BJ (cell line): ENCODE data around the gene WFDC2. TPM values are rescaled to one million over a fixed set of nuclear protein-coding genes. Genes with fewer than 3 reads are reported as not detected.
"Not testable (repeated sequence)": the region's sequence is repeated elsewhere in the genome, so short reads cannot be mapped to it uniquely, and the experiment has no call there.

Experiments used
- CTCF ChIA-PET: fragments of 350-600 bp; formaldehyde crosslinking; extraction: SDS; loops from one replicate; lab custom pipeline; 2021; ENCODE audit warnings: antibody characterized with exemption, inconsistent platforms; lab: Yijun Ruan, JAX
- POLR2A ChIA-PET: fragments of 300-600 bp; sonication (Branson Sonifier 250); formaldehyde crosslinking; extraction: SDS; loops from one replicate; lab custom pipeline; 2021; ENCODE audit warnings: antibody characterized with exemption; lab: Charles Lee
- DNase-seq: peaks from one replicate; pipeline ENCODE4 v3.0.0-alpha.2; 2011; ENCODE audit warnings: low read depth
- H3K27me3 ChIP-seq: 2 replicates; pipeline ENCODE4 v1.6.0; 2011; ENCODE audit warnings: low read length; ENCODE audit not compliant: control insufficient read depth, insufficient read depth
- H3K36me3 ChIP-seq: 2 replicates; pipeline ENCODE4 v1.5.1; 2011; ENCODE audit warnings: low read length; ENCODE audit not compliant: control insufficient read depth, insufficient read depth
- H3K4me3 ChIP-seq: 2 replicates; pipeline ENCODE4 v1.5.1; 2011; ENCODE audit warnings: low read depth, mild to moderate bottlenecking, control low read depth, low read length
- polyA plus RNA-seq: library from polyadenylated mRNA; depleted of rRNA; stranded (reverse); fragments of >200 nt; gene quantifications from 2 replicates; pipeline ENCODE4 v1.2.3, GENCODE V29; 2011
- TF ChIP-seq, protein P1 (sequence below): IDR thresholded peaks from 2 replicates; pipeline ENCODE4 v1.5.1; 2011; ENCODE audit warnings: low read depth, mild to moderate bottlenecking, control low read depth, inconsistent platforms, low read length, moderate library complexity; ENCODE audit not compliant: insufficient read depth

Gene WFDC2
- polyA plus RNA-seq, 1 experiment = not detected

- DNase-seq = no peak
- POLR2A ChIA-PET = no interaction called here
- peak overlapping the region; percentile 20 for H3K4me3 ChIP-seq
- TF ChIP-seq, protein P1, sequence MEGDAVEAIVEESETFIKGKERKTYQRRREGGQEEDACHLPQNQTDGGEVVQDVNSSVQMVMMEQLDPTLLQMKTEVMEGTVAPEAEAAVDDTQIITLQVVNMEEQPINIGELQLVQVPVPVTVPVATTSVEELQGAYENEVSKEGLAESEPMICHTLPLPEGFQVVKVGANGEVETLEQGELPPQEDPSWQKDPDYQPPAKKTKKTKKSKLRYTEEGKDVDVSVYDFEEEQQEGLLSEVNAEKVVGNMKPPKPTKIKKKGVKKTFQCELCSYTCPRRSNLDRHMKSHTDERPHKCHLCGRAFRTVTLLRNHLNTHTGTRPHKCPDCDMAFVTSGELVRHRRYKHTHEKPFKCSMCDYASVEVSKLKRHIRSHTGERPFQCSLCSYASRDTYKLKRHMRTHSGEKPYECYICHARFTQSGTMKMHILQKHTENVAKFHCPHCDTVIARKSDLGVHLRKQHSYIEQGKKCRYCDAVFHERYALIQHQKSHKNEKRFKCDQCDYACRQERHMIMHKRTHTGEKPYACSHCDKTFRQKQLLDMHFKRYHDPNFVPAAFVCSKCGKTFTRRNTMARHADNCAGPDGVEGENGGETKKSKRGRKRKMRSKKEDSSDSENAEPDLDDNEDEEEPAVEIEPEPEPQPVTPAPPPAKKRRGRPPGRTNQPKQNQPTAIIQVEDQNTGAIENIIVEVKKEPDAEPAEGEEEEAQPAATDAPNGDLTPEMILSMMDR = no peak
- H3K27me3 ChIP-seq = peaks cover 29% of the 10 kb centered on the region
- CTCF ChIA-PET = interaction anchor here (0.7 to 0.9 kb wide), 3 partner anchors 11 to 148 kb away, joined by 3 to 4 read pairs (median 3); no protein-coding TSS in a partner anchor
- H3K36me3 ChIP-seq = no peaks in the 10 kb centered on the region
These were observed 844 bp downstream of the WFDC2 start for GRCh38 chr20:45470262-45470931.

DNA sequence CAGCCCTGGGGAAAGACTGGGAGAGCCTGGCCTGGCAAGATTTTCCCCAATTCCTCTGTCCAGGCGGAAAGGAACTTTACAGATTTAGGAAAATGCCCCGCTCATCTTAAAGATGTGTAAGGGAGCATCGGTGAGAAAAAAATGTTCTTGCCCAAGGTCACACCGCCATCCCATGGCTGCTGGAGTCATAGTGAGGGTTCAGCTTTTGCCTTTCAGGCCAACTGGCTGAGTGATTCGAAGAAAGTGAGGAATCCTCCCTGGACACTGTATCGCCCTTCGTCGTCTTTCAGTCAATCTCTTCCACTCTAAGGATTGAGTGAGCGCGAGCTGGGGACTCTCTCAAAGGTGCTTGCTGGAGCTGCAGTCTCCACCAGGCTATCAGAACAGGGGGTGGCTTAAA, 1.4 kb downstream of the WFDC2 start:
- CTCF ChIA-PET = interaction anchor here (0.9 kb wide), 2 partner anchors 11 to 155 kb away, joined by 3 read pairs; no protein-coding TSS in a partner anchor
- POLR2A ChIA-PET = no interaction called here
- DNase-seq = no peak
- peaks cover 29% of the 10 kb centered on the region for H3K27me3 ChIP-seq
- TF ChIP-seq, protein P1 = 0 out of 2 replicates have a peak, but pooled peaks have one; percentile 2
- H3K36me3 ChIP-seq = no peaks in the 10 kb centered on the region
- H3K4me3 ChIP-seq = peak overlapping the region; percentile 20

DNA sequence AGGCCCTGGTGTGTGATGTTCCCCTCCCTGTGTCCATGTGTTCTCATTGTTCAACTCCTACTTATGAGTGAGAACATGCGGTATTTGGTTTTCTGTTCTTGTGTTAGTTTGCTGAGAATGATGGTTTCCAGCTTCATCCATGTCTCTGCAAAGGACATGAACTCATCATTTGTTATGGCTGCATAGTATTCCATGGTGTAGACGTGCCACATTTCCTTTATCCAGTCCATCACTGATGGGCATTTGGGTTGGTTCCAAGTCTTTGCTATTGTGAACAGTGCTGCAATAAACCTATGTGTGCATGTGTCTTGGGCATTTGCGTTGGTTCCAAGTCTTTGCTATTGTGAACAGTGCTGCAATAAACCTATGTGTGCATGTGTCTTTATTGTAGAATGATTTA, 2.7 kb downstream of the WFDC2 start:
- POLR2A ChIA-PET, CTCF ChIA-PET, H3K4me3 ChIP-seq, DNase-seq, H3K36me3 ChIP-seq: not testable (repeated sequence)
- peaks cover 26% of the 10 kb centered on the region for H3K27me3 ChIP-seq

GRCh38 chr20:45477530-45478148, 8.1 kb downstream of the WFDC2 start:
- H3K27me3 ChIP-seq, H3K4me3 ChIP-seq, H3K36me3 ChIP-seq, POLR2A ChIA-PET, DNase-seq: not testable (repeated sequence)
- CTCF ChIA-PET = interaction anchor here (0.7 to 1.7 kb wide), 2 partner anchors 105 to 157 kb away, joined by 3 to 4 read pairs; no protein-coding TSS in a partner anchor

- TF ChIP-seq, protein P1 = no peak
- Histone ChIP-seq H3K36me3 (no peaks in the 10 kb centered on the region), H3K4me3 (no peak overlapping the region), H3K27me3 (peaks cover 4% of the 10 kb centered on the region)
- ChIA-PET CTCF (interaction anchor here (1.2 kb wide), 1 partner anchor 27 kb away, joined by 3 read pairs; no protein-coding TSS in a partner anchor), POLR2A (no interaction called here)
- DNase-seq = no peak
These were observed 10.3 kb downstream of the WFDC2 start for GRCh38 chr20:45479822-45480221.

- peaks cover 9% of the 10 kb centered on the region for H3K27me3 ChIP-seq
These were observed 15.1 kb downstream of the WFDC2 start for GRCh38 chr20:45484676-45485075.

More at GRCh38 chr20:45484676-45485075, 15.1 kb downstream of the WFDC2 start:
- TF ChIP-seq, protein P1 = no peak
- CTCF ChIA-PET = interaction anchor here (1.4 to 1.6 kb wide), 2 partner anchors 32 to 34 kb away, joined by 3 to 4 read pairs; no protein-coding TSS in a partner anchor
- Histone ChIP-seq H3K4me3 (no peak overlapping the region), H3K36me3 (no peaks in the 10 kb centered on the region)
- POLR2A ChIA-PET = no interaction called here
- DNase-seq = no peak
